GM03348 (cell line): Measurements from ENCODE around the gene FAM171A2.
A peak's percentile ranks its signal among the peaks of the same experiment; 100 is the strongest.
"Not testable (repeated sequence)": the region's sequence is repeated elsewhere in the genome, so short reads cannot be mapped to it uniquely, and the experiment has no call there.

ENCODE experiments used
- DNase-seq: peaks from one replicate; pipeline ENCODE4 v3.0.0; 2012; ENCODE audit warnings: low spot score

FAM171A2 gene

GRCh38 chr17:44363613-44364159 lies at the start of gene FAM171A2:
FAM171A2 (minus strand) TSS chr17:44363853; CDS start chr17:44363714, 139 bp downstream.
- DNase-seq, result peak; percentile 95

DNA sequence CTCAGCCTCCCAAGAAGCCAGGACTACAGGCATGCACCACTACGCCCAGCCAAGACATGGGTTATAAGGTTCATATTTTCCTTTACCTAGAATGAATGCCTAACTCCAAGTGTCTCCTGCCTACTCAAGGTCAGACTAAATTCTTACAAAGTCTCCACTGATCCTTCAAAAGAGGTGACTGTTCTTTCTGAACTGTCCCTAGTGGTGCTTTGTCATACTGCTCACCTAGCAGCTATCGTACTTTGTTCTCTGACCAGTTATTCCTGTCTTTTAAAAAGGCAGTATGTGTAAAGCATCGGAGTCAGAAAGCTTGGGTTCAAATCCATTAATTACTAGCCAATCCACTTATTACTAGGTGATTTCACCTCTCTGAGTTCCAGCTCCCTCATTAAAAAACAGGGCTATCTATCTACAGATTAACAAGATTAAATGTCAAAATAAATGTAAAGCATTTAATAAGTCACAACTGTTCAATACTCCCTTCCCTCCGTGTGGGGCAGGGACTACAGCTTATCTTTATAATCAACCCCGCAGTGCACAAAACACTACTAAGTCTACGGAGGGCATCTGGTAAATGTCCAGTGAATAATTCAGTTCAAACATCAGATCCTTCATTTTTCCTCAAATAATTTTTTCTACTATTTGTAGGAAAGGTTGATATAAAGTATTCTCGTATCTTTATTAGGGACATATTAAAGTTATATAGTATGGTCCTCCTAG lies 45.8 kb upstream of the FAM171A2 start:
- no peak for DNase-seq

DNA sequence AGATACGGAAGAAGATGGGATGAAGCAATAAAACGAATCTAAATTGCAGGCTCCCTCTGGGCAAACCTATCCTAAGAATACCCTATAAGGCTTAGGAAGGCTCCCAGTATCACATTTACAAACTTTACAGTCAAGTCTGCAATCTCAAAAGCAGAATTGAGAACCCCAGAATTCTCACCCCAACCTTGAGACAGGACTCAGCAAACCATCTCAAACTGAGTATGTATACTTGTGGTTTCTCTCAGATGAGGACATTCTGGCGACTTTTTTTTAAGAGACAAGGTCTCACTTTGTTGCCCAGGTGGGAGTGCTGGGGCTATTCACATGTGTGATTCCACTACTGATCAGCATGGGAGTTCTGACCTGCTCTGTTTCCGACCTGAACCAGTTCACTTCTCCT lies 45.1 kb upstream of the FAM171A2 start:
- DNase-seq, result no peak

DNA sequence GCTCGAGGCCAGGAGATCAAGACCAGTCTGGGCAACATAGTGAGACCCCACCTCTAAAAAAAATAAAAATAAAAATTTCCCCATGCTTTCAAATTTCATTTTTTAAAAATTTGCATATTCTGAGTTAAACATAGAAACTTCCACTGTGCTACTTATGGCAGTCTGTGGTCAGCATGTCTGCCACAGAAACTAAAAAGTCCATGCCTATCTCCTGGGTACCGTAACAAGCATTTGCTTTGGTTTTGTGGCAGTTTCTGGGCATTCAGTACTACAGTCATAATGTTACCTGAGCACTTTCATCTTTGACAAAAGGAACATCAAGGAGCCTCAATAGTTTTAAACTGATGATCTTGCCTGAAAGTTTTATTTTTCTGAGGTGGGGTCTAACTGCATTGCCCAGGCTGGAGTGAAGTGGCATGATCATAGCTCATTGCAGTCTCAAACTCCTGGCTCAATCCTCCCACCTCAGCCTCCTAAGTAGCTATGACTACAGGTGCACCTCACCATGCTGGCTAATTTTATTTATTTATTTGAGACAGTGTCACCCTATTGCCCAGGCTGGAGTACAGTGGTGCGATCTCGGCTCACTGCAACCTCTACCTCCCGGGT lies 39.0 kb upstream of the FAM171A2 start:
- DNase-seq, result no peak

DNA sequence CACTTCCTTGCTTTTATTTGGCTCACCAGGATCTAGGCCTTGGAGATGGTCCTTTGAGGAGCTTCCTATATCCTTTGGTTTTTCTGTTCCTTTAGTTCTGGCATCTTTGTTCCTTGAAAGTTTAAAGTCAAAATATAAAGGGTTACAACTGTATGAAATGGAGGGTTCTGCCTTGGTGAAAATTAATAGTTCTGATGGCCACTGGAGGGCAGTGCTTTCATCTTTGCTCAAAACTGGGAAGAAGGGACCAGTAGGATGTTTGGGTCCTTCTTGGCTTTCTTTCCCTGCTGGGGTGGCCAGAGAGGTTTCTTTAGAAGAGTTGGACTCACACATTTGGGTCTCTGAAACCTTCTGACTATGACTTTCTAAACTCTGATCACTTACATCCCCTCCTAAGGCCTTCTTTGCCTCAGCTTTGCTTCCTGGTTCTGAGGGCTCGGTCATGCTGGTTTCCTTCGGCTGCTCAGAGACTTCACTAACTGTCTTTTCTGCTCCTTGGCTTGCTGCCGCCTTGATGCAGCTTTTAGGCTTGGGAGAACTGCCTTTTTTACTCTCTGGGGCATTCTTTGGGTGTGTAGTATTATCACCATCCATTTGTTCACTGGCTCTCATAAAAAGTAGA lies 36.7 kb upstream of the FAM171A2 start:
- peak; percentile 55 for DNase-seq

GRCh38 chr17:44398692-44399691 lies 35.3 kb upstream of the FAM171A2 start:
- no peak for DNase-seq

GRCh38 chr17:44397479-44398440 lies 34.1 kb upstream of the FAM171A2 start:
- no peak for DNase-seq

- no peak for DNase-seq
Observed at GRCh38 chr17:44396946-44397345, 33.3 kb upstream of the FAM171A2 start.

DNA sequence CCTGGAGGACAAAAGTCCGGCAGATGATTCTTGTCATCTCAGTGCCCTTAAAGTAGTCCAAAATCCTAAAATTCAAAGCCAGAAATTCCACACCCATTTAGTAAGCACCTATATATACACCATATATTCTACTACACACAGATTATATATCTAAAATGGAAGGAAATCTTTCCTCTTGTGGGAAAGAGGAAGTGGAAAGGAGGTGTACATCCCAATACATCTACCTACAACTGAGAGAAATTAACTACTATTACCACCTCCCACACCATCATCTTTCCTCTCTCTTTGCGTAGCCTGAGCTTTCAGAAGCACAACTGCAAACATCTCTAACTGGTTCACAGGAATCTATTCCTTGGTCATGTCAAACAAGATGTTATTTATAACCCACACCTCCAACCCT lies 31.2 kb upstream of the FAM171A2 start:
- DNase-seq, result no peak

- not testable (repeated sequence) for DNase-seq
Observed at GRCh38 chr17:44394112-44394511, 30.5 kb upstream of the FAM171A2 start.

GRCh38 chr17:44390250-44390870 lies 26.7 kb upstream of the FAM171A2 start:
- no peak for DNase-seq

GRCh38 chr17:44389723-44390202 lies 26.1 kb upstream of the FAM171A2 start:
- no peak for DNase-seq

- no peak for DNase-seq
Observed at GRCh38 chr17:44389281-44389680, 25.6 kb upstream of the FAM171A2 start, which contains the start of gene ITGA2B. ITGA2B (minus strand) TSS chr17:44389649; CDS start chr17:44389473, 176 bp downstream.

GRCh38 chr17:44387804-44388203 lies 24.2 kb upstream of the FAM171A2 start:
- DNase-seq, result no peak

DNA sequence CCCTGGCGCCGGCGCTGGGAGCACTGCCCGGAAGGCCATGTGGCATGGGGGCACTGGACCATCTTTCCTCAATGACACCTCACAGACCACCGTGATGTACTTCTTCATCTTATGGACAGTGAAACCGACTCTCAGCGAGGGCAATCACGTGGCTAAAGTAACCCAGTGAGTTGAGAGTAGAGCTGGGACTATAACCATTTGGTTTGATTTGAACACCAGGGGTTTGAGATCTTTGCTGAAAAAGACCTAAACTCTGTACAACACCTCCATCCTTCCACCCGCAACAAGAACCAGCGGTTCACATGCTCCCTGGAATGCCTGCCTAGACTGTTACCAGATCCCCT lies 22.5 kb upstream of the FAM171A2 start:
- DNase-seq, result no peak

DNA sequence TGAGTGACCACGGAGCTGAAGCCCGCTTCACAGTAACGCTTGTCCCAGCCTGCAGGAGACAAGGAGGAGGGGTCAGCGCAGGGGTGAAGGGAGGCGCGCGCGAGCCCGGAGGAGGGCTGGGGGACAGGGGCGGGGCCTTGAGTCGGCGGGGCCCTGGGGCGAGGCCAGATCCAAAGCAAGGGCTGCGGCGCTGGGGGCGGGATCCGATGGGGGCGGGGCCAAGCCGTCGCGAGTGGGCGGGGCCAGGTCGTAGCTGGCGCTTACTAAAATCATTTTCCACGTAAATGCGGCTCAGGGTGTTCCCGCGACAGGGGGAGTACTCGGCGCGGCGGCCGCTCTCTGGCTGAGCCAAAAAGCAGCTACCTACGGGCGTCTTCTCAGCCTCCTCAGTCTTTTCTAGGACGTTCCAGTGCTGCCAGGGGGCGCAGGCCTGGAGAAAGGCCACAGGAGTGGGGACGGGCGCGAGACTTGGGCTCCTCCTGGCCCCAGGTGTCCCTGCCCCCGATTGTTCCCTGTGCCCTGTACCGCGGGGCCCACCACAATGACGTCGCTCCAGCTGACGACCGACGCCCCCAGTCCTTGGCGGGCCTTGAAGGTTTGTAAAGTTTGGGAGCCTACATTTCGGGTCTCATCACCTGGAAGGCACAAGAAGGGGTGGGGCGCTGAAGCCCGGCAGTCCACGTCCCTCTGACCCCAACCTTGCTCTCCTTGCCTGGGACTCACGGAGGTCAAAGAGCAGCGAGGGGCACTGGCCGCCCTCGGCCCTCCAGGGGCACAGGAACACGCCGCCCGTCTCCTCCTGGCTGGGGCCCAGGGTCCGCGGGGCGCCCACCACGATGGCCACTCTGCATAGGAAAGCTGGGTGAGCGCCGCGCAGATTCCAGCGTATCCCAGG lies 21.9 kb upstream of the FAM171A2 start:
- peak; percentile 92 for DNase-seq

DNA sequence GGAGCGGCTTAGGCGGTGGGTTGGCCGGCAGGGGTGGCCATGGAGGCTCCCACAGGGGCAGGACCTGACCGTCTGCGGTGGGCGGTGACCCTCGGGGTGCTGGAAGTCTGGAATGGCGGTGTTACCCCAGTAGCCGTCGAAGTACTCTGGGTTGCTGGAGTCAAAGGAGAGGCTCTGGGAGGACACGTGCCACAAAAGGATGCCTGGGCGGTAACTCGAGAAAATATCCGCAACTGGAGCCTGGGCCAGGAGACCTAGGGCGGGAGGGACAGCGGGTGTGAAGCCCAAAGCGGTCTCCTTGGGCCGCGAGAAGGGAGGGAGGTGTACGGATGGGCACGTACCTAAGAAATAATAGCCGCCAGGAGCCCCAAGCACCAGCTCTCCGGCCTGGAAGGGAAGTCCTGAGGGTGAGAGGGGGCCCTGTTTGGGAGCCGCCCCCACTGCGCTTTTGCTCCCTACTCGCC lies 21.2 kb upstream of the FAM171A2 start:
- peak; percentile 44 for DNase-seq

- DNase-seq, result no peak
Observed at GRCh38 chr17:44384281-44384822, 20.7 kb upstream of the FAM171A2 start.
